Astrocyte of the spinal cord (primary cell): Measurements from ENCODE around the gene VPS51.
A peak's percentile ranks its signal among the peaks of the same experiment; 100 is the strongest.
"Not testable (repeated sequence)": the region's sequence is repeated elsewhere in the genome, so short reads cannot be mapped to it uniquely, and the experiment has no call there.

Source experiments
- DNase-seq: peaks from one replicate; pipeline ENCODE4 v3.0.0; 2011; ENCODE audit warnings: low read depth, low spot score
- H3K4me3 ChIP-seq: 2 replicates; pipeline ENCODE4 v1.5.1; 2011; ENCODE audit warnings: low read depth, mild to moderate bottlenecking, low read length, moderate library complexity
- in situ Hi-C: cut with HindIII; loops from 2 replicates; pipeline ENCODE4 v1.10.0; 2017; ENCODE audit warnings: low sequenced_read_pairs
- TF ChIP-seq, protein P1 (sequence below): IDR thresholded peaks from 2 replicates; pipeline ENCODE4 v1.5.1; 2012; ENCODE audit warnings: low read depth, mild to moderate bottlenecking, low read length, inconsistent platforms

Gene VPS51

DNA sequence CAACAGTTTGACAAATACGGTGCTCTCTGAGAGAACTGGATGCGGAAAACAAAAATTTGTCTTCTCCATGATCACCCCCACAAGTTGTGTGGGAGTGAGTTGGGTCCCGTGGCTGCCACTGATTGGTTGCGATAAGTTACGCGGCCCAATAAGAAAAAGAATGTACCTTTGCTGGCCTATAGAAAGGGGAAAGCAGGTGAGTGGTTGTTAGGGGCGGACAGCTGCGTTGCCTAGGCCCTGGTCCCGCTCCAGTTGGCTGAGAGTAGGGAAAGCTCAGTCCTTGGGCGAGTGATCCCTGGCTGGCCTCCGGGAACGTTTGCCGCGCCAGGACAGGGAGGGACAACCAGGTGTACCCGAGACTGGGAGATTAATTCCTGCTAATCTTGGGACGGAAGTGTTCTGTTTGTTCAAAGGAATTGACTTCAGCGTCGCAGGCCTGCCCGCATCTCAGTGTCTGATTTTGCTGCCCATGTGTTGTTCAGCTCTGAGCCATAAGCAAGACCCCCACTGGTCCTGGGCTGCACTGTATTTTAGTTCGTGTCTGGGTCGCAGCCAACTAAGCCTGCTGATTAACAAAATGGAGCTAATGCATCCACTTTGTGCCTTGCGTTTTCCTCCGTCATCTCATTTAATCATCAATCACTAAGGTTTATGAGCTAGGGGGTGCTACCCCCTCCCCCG lies 39.1 kb downstream of the VPS51 start:
- DNase-seq, result peak; percentile 98
- H3K4me3 ChIP-seq, result peak overlapping the region; percentile 82
- TF ChIP-seq, protein P1, sequence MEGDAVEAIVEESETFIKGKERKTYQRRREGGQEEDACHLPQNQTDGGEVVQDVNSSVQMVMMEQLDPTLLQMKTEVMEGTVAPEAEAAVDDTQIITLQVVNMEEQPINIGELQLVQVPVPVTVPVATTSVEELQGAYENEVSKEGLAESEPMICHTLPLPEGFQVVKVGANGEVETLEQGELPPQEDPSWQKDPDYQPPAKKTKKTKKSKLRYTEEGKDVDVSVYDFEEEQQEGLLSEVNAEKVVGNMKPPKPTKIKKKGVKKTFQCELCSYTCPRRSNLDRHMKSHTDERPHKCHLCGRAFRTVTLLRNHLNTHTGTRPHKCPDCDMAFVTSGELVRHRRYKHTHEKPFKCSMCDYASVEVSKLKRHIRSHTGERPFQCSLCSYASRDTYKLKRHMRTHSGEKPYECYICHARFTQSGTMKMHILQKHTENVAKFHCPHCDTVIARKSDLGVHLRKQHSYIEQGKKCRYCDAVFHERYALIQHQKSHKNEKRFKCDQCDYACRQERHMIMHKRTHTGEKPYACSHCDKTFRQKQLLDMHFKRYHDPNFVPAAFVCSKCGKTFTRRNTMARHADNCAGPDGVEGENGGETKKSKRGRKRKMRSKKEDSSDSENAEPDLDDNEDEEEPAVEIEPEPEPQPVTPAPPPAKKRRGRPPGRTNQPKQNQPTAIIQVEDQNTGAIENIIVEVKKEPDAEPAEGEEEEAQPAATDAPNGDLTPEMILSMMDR, result no peak
- in situ Hi-C loops, result no loop called here

DNA sequence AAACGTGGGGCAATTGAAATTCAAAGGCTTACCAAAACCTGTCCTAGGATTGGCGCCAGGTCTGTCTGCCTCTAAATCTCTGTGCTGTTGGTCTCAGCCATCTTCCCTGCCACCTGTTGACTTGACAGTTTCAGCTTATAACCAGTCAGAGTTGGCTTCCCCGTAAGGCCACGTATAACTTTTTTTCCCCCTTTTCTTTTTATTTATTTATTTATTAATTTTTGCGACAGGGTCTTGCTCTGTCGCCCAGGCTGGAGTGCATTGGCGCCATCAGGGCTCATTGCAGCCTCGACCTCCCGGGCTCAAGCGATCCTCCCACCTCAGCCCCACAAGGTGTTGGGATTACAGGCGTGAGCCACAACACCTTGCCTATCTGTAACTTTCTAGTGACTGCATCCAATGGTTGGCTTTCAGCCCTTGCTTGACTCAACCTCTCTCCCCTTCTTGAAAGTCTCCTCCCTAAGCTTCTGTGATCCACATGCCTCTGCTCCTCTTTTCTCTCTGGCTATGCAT lies 39.7 kb downstream of the VPS51 start:
- no peak for DNase-seq
- peak overlapping the region; percentile 82 for H3K4me3 ChIP-seq
- TF ChIP-seq, protein P1, result no peak
- in situ Hi-C loops, result no loop called here

- in situ Hi-C loops, result no loop called here
- no peak overlapping the region for H3K4me3 ChIP-seq
- TF ChIP-seq, protein P1, result no peak
- no peak for DNase-seq
These were observed 40.6 kb downstream of the VPS51 start for GRCh38 chr11:65136515-65137096.

- in situ Hi-C loops, result no loop called here
- no peak for DNase-seq
- no peak overlapping the region for H3K4me3 ChIP-seq
- TF ChIP-seq, protein P1, result no peak
These were observed 46.0 kb downstream of the VPS51 start for GRCh38 chr11:65141896-65142494.

- no peak overlapping the region for H3K4me3 ChIP-seq
- no peak for DNase-seq
- TF ChIP-seq, protein P1, result no peak
- in situ Hi-C loops, result no loop called here
These were observed 51.5 kb downstream of the VPS51 start for GRCh38 chr11:65147352-65148075.

- DNase-seq, result no peak
- no peak overlapping the region for H3K4me3 ChIP-seq
- TF ChIP-seq, protein P1, result no peak
- in situ Hi-C loops, result no loop called here
These were observed 52.6 kb downstream of the VPS51 start for GRCh38 chr11:65148657-65149056.

GRCh38 chr11:65150131-65150508 lies 54.1 kb downstream of the VPS51 start:
- H3K4me3 ChIP-seq, in situ Hi-C loops, DNase-seq: not testable (repeated sequence)
